Right hindlimb (tissue), 1 donor: ENCODE data around the gene YBX1.
"Not testable (repeated sequence)": the region's sequence is repeated elsewhere in the genome, so short reads cannot be mapped to it uniquely, and the experiment has no call there.

Experiments
- DNase-seq: peaks from one replicate; pipeline ENCODE4 v3.0.0-alpha.2; 2018

Gene YBX1

GRCh38 chr1:42690477-42691156 is 8.4 kb downstream of the YBX1 start:
- DNase-seq: no peak

GRCh38 chr1:42691157-42691498 is 8.9 kb downstream of the YBX1 start:
- no peak for DNase-seq

GRCh38 chr1:42692461-42692860 is 10.2 kb downstream of the YBX1 start:
- no peak for DNase-seq

GRCh38 chr1:42692911-42693310 is 10.7 kb downstream of the YBX1 start:
- DNase-seq: no peak

GRCh38 chr1:42698081-42698813 is 16.0 kb downstream of the YBX1 start:
- no peak for DNase-seq

- DNase-seq: no peak
These were observed 17.8 kb downstream of the YBX1 start for GRCh38 chr1:42700006-42700405.

GRCh38 chr1:42703888-42704464 is 21.8 kb downstream of the YBX1 start:
- no peak for DNase-seq

- not testable (repeated sequence) for DNase-seq
These were observed 30.6 kb downstream of the YBX1 start for GRCh38 chr1:42712808-42713207.

- no peak for DNase-seq
These were observed 31.1 kb downstream of the YBX1 start for GRCh38 chr1:42713293-42713692.

- not testable (repeated sequence) for DNase-seq
These were observed 32.2 kb downstream of the YBX1 start for GRCh38 chr1:42714441-42714840.

- no peak for DNase-seq
These were observed 38.6 kb downstream of the YBX1 start for GRCh38 chr1:42720868-42721267.

- no peak for DNase-seq
These were observed 39.7 kb downstream of the YBX1 start for GRCh38 chr1:42721926-42722325.

GRCh38 chr1:42722403-42722802 is 40.2 kb downstream of the YBX1 start:
- not testable (repeated sequence) for DNase-seq

GRCh38 chr1:42723511-42723910 is 41.3 kb downstream of the YBX1 start:
- no peak for DNase-seq

- DNase-seq: not testable (repeated sequence)
These were observed 43.6 kb downstream of the YBX1 start for GRCh38 chr1:42725820-42726219.

- DNase-seq: no peak
These were observed 47.8 kb downstream of the YBX1 start for GRCh38 chr1:42730002-42730401.

- no peak for DNase-seq
These were observed 48.8 kb downstream of the YBX1 start for GRCh38 chr1:42730988-42731387.

GRCh38 chr1:42731585-42731984 is 49.4 kb downstream of the YBX1 start:
- no peak for DNase-seq

- no peak for DNase-seq
These were observed 50.0 kb downstream of the YBX1 start for GRCh38 chr1:42732126-42732680.

GRCh38 chr1:42733415-42734200 is 51.4 kb downstream of the YBX1 start:
- no peak for DNase-seq

- no peak for DNase-seq
These were observed 52.2 kb downstream of the YBX1 start for GRCh38 chr1:42734201-42735035.

- DNase-seq: no peak
These were observed 52.8 kb downstream of the YBX1 start for GRCh38 chr1:42735056-42735455.
